HFFc6 (cell line): ENCODE data around the gene PPP4R2. TPM values are rescaled to one million over a fixed set of nuclear protein-coding genes. Genes with fewer than 3 reads are reported as not detected.

Source experiments
- DNase-seq: peaks from one replicate; pipeline ENCODE4 v3.0.0-alpha.2; 2018
- H3K27ac Mint-ChIP-seq: 2 replicates; pipeline ENCODE4 v1.8.0; 2020; ENCODE audit warnings: mild to moderate bottlenecking, mixed read lengths
- H3K27me3 Mint-ChIP-seq: 2 replicates; pipeline ENCODE4 v1.8.0; 2021; ENCODE audit warnings: mild to moderate bottlenecking, moderate library complexity, mixed read lengths; ENCODE audit not compliant: insufficient read depth
- H3K36me3 Mint-ChIP-seq: 2 replicates; pipeline ENCODE4 v1.8.0; 2021; ENCODE audit warnings: low read depth, mixed read lengths
- H3K4me1 Mint-ChIP-seq: 2 replicates; pipeline ENCODE4 v1.8.0; 2020; ENCODE audit warnings: low read depth, mixed read lengths
- H3K4me3 Mint-ChIP-seq: 2 replicates; pipeline ENCODE4 v1.8.0; 2020; ENCODE audit warnings: mild to moderate bottlenecking, moderate library complexity, mixed read lengths
- H3K9me3 Mint-ChIP-seq: 2 replicates; pipeline ENCODE4 v1.8.0; 2020; ENCODE audit warnings: mild to moderate bottlenecking, mixed read lengths
- total RNA-seq, 6 experiments: library from RNA; stranded (reverse); fragmentation: NEBNext Ultra II Directional; extraction: Animal tissue kit (Norgen Biotek cat#: 25700); gene quantifications; 2 replicates in 1 of 6; 3 replicates in 5 of 6; pipeline ENCODE4 v1.2.3, GENCODE V29; 2021
- TF ChIP-seq, protein P1 (sequence below): fragments of 200-600 bp; sonication (generic); IDR thresholded peaks from 2 replicates; pipeline ENCODE4 v1.5.0; 2021; ENCODE audit warnings: antibody characterized with exemption, mild to moderate bottlenecking

PPP4R2 gene
- total RNA-seq, 6 experiments from 2014 or later, result 72.4 to 84.3 (median 79.4) TPM

DNA sequence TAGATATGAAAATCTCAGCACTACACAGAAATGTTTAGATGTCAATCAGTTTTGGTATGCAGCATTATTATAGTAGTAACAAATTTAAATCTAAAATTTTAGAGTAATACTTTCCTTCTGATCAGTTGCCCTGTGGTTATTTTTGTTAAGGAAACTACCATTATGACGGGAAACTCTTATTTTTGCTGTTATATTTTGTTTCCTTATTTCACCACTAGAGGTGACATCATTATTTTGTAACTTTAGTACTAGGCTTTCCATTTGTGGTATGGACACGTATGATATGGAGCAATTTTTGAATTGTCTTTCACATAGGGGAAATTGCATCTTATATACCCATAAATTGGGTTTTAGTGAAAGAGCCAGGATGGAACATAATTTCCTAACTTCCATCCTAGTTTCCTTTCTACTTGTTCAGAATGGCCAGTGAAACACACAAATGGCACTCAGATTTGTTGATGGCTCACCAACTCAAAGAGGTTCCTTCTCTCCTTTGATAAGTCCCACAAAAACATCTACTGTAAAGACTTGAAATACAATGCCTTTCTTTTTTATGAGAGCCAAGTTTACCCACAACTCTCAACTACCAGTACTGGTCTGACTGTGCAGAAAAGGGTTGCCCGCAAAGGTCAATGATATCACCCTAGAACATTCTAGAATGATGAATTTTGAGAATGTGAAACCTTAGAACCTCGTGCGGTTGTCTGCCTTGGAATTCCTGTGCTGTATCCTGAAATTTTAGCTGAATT is 19.4 kb upstream of the PPP4R2 start:
- TF ChIP-seq, protein P1, sequence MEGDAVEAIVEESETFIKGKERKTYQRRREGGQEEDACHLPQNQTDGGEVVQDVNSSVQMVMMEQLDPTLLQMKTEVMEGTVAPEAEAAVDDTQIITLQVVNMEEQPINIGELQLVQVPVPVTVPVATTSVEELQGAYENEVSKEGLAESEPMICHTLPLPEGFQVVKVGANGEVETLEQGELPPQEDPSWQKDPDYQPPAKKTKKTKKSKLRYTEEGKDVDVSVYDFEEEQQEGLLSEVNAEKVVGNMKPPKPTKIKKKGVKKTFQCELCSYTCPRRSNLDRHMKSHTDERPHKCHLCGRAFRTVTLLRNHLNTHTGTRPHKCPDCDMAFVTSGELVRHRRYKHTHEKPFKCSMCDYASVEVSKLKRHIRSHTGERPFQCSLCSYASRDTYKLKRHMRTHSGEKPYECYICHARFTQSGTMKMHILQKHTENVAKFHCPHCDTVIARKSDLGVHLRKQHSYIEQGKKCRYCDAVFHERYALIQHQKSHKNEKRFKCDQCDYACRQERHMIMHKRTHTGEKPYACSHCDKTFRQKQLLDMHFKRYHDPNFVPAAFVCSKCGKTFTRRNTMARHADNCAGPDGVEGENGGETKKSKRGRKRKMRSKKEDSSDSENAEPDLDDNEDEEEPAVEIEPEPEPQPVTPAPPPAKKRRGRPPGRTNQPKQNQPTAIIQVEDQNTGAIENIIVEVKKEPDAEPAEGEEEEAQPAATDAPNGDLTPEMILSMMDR, result peak; percentile 56
- no peaks in the 10 kb centered on the region for H3K36me3 Mint-ChIP-seq
- no peak overlapping the region for H3K4me3 Mint-ChIP-seq
- DNase-seq, result no peak
- peaks cover 7% of the 10 kb centered on the region; the same call in 1 of the 2 replicates for H3K27me3 Mint-ChIP-seq
- no peaks in the 10 kb centered on the region for H3K4me1 Mint-ChIP-seq
- H3K9me3 Mint-ChIP-seq, result no peaks in the 10 kb centered on the region
- no peak overlapping the region for H3K27ac Mint-ChIP-seq

DNA sequence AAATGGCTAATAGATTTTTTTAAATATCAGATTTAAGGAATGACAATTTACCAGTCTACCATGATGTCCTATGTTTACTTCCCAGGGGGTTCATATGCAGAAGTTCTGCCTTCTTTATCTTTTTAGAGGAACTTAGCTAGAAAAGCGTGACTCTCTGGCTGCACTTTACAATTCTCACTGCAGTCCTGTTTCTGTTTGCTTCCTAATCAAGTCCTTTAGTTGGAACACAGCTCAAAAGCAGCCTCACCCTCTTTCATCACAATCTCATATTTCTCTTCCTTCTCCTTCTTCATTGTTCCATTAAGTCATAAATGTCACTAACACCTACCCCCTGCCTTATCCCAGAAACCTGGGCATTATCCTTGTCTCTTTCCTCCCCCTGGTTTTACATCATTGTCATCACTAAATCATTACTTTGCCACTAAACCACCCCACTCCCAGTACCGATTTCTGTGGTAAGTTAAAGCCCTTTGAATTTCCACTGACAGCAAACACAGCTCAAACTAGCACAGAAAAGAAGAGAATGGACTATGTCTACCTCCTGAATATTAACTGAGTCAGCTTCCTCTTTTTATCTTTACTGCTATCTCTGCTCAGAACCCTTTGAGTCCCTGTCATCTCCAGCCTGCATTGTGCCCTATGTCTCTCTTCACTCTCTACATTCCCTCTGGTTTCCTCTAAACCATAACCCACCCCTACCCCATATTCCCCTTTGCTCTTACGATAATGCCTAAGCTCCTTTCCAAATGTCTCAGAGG is 13.8 kb upstream of the PPP4R2 start:
- no peak for DNase-seq
- Mint-ChIP-seq H3K9me3 (peaks cover 18% of the 10 kb centered on the region), H3K36me3 (peaks cover 10% of the 10 kb centered on the region), H3K27me3 (peaks cover 7% of the 10 kb centered on the region; the same call in 1 of the 2 replicates), H3K27ac (no peak overlapping the region), H3K4me3 (no peak overlapping the region), H3K4me1 (0 out of 2 replicates have a peak, but pooled peaks cover 5% of the 10 kb centered on the region)
- TF ChIP-seq, protein P1, result no peak

DNA sequence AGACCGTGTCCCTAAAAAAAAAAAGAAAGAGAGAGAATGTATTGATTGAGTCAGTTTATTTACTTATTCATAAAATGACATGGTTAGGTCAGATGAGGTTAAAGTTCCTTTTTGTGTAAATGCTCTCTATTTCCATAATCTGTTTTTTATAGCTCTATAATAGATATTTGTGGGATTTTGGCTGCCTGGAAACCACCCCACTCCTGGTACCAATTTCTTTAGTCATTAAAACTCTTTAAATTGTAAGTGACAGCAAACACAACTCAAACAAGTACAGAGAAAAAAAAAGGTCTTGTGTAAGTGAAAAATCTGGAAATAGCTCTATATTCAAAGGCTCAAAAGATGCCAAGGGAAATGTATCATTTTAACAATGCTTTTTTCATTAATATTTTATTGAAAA is 11.0 kb upstream of the PPP4R2 start:
- Mint-ChIP-seq H3K36me3 (peaks cover 10% of the 10 kb centered on the region), H3K9me3 (peaks cover 18% of the 10 kb centered on the region), H3K4me1 (0 out of 2 replicates have a peak, but pooled peaks cover 5% of the 10 kb centered on the region), H3K4me3 (no peak overlapping the region), H3K27me3 (no peaks in the 10 kb centered on the region; the same call in none of the 2 replicates), H3K27ac (no peak overlapping the region)
- TF ChIP-seq, protein P1, result no peak
- DNase-seq, result no peak

DNA sequence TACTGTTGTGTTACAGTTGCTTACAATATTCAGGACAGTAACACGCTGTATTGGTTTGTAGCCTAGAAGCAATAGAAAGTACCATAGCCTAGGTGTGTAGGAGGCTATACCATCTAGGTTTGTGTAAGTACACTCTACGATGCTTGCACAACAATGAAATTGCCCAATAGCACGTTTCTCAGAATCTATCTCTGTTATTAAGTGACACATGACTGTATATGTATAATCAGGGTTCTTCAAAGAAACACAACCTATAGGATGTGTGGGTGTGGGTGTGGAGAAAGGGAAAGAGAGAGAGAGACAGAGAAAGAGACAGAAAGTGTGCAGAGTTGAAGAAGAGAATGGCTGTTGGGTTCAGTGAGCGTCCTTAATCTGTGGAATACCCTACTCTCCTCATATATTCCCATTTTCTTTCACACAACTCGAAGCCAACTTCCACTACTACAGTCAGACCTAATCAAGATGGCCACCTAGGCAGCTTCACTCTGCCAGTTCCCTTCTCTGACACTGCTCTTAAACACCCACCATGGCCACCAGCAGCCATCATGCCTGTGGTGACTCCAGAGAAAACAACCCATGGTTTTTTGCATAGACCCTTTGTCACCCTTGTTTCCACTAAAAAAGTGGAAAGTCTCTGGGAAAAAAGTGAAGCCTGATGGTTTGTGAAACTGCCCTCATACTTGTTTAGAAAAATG is 5.8 kb upstream of the PPP4R2 start:
- Mint-ChIP-seq H3K27me3 (no peaks in the 10 kb centered on the region; the same call in none of the 2 replicates), H3K27ac (no peak overlapping the region), H3K9me3 (peaks cover 5% of the 10 kb centered on the region), H3K36me3 (peaks cover 4% of the 10 kb centered on the region; the same call in 1 of the 2 replicates), H3K4me3 (no peak overlapping the region), H3K4me1 (no peaks in the 10 kb centered on the region)
- TF ChIP-seq, protein P1, result no peak
- no peak for DNase-seq

DNA sequence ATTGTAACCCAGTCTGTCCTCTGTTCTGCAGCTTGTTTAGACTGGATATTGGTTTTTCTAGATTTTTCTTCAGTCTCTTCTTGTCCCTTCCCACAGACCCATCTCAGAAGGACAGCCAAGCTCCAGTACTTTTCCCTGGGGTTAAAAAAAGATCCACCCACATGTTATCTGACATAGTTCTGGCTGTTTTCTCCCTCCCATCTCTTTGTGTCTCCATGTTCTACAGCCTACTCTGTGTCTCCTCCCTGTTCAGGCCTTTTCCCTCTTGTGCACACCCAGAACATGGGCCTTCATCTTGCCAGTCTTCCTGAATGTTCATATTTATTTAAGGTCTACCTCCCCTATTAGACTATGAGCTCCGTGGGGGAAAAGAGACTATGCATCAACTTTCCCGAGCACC is 5.1 kb upstream of the PPP4R2 start:
- Mint-ChIP-seq H3K27ac (no peak overlapping the region), H3K4me3 (no peak overlapping the region), H3K36me3 (no peaks in the 10 kb centered on the region), H3K27me3 (no peaks in the 10 kb centered on the region; the same call in none of the 2 replicates), H3K9me3 (no peaks in the 10 kb centered on the region), H3K4me1 (no peaks in the 10 kb centered on the region)
- TF ChIP-seq, protein P1, result no peak
- DNase-seq, result no peak
